ENCODE data around the gene KNOP1.
"Not testable (repeated sequence)": the region's sequence is repeated elsewhere in the genome, so short reads cannot be mapped to it uniquely, and the experiment has no call there.

KNOP1 gene

GRCh38 chr16:19743816-19744159 lies 25.8 kb upstream of the KNOP1 start:
- DNase-seq: no peak

- DNase-seq: no peak
Measured at GRCh38 chr16:19741354-19741753, 23.3 kb upstream of the KNOP1 start.

GRCh38 chr16:19737306-19738038 lies 19.4 kb upstream of the KNOP1 start:
- DNase-seq: peak in 1 of 56 donors; percentile 10

GRCh38 chr16:19735074-19735867 lies 17.2 kb upstream of the KNOP1 start:
- peak in 10 of 56 donors; percentile 5 to 49 (median 16) for DNase-seq

GRCh38 chr16:19733551-19733950 lies 15.5 kb upstream of the KNOP1 start:
- DNase-seq: no peak

- no peak for DNase-seq
Measured at GRCh38 chr16:19728636-19728965, 10.6 kb upstream of the KNOP1 start.

GRCh38 chr16:19722981-19723380 lies 5.0 kb upstream of the KNOP1 start:
- DNase-seq: no peak

GRCh38 chr16:19722269-19722952 lies 4.4 kb upstream of the KNOP1 start:
- no peak for DNase-seq

- peak in 7 of 56 donors; percentile 24 to 53 (median 39) for DNase-seq
Measured at GRCh38 chr16:19718624-19718965, 568 bp upstream of the KNOP1 start.

GRCh38 chr16:19717314-19717713 lies 713 bp downstream of the KNOP1 start:
- no peak for DNase-seq

- not testable (repeated sequence) for DNase-seq
Measured at GRCh38 chr16:19716728-19717127, 1.3 kb downstream of the KNOP1 start.

GRCh38 chr16:19716183-19716582 lies 1.8 kb downstream of the KNOP1 start:
- no peak for DNase-seq

- DNase-seq: no peak
Measured at GRCh38 chr16:19715566-19715965, 2.5 kb downstream of the KNOP1 start.

- no peak for DNase-seq
Measured at GRCh38 chr16:19713697-19714096, 4.3 kb downstream of the KNOP1 start.

GRCh38 chr16:19712418-19713058 lies 5.5 kb downstream of the KNOP1 start:
- DNase-seq: no peak

- no peak for DNase-seq
Measured at GRCh38 chr16:19711643-19712042, 6.4 kb downstream of the KNOP1 start.

- no peak for DNase-seq
Measured at GRCh38 chr16:19710991-19711545, 7.0 kb downstream of the KNOP1 start.

GRCh38 chr16:19710191-19710908 lies 7.7 kb downstream of the KNOP1 start:
- DNase-seq: no peak

- DNase-seq: no peak
Measured at GRCh38 chr16:19709381-19710136, 8.5 kb downstream of the KNOP1 start.
